NB4 (cell line): ENCODE results near the gene FOXP1.

Source experiments
- CTCF ChIP-seq: IDR thresholded peaks from one replicate; pipeline ENCODE4 v1.5.1; 2012; ENCODE audit warnings: low read depth, low read length
- POLR2A ChIP-seq: IDR thresholded peaks from 2 replicates; pipeline ENCODE4 v1.6.1; 2011; ENCODE audit warnings: mild to moderate bottlenecking; ENCODE audit not compliant: insufficient read length; ENCODE audit errors: extremely low read depth

DNA sequence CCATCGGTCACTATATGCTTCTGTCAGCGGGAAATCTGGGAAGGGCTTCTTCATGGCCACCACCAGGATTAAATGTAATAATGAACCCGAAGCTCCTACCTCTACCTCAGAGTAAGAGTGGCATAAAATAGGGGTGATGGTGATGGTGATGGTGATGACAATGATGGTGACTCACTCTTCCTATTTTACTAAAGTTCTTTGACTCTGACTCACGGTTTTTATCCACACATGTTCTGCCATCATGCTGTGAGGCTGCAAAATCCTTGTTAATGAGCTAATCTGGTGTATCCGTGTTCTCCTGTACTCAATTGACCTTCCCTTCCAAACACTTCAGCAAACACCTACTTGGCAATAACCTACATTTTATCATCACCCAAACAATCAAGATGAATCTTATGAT, 18.3 kb upstream of the FOXP1 start:
- TF ChIP-seq CTCF (no peak), POLR2A (no peak)
